Spleen (tissue), 7 donors: Measurements from ENCODE around the gene CREB3L4.

ENCODE experiments used
- CTCF ChIP-seq, 11 experiments: fragments of 200-600 bp in 7 of 11; fragments of 450-650 bp in 4 of 11; sonication (generic) in 4 of 11; IDR thresholded peaks in 8 of 11; conservative IDR thresholded peaks in 3 of 11; 1 replicate in 7 of 11; 2 replicates in 4 of 11; pipeline versions ENCODE4 v1.4.0 to v1.8.0; 2016 to 2021; ENCODE audit warnings: antibody characterized with exemption in 11 of 11, inconsistent platforms in 4 of 11, mild to moderate bottlenecking in 1 of 11
- POLR2A ChIP-seq, 3 donors: fragments of 450-650 bp; IDR thresholded peaks; one replicate each; pipeline ENCODE4 v1.5.1; 2017; ENCODE audit warnings: antibody characterized with exemption in 3 of 3, mild to moderate bottlenecking in 1 of 3
- POLR2AphosphoS5 ChIP-seq, 3 donors: sonication (generic); formaldehyde crosslinking; IDR thresholded peaks; one replicate each; pipeline ENCODE4 v1.5.1; 2017; ENCODE audit warnings: antibody characterized with exemption in 3 of 3
- donor health status: DM: no; HTN: no; CAD: no; lungs with moderate emphysema.
- donor health status: DM: no; HTN: no; CAD: no.
- donor health status: DM: no; HTN: no; CAD: no.

DNA sequence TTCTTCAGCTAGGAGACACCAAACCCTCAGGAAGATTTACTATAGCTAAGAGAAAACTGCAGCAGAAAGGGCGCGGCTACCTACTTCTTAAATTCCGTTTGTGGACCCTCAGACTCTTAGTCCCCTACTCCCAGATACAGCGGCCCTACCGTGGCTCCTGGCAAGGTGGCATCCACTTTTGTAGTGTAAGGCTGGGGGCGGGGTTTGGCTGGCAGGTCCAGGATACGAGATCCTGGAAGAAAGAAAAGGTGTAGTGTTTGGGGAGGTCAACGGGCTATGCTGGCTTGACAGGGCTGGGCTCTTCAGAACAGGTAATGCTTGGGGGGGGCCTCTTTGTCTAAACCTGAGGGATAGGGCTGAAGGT is 280 bp downstream of the CREB3L4 start:
- TF ChIP-seq POLR2AphosphoS5 (IDR thresholded peaks at IDR 0.05) = no peak
- no peak for TF ChIP-seq CTCF (IDR thresholded peaks at IDR 0.05 in 8 of 11, conservative IDR thresholded peaks at IDR 0.05 in 3 of 11)
- TF ChIP-seq POLR2A (IDR thresholded peaks at IDR 0.05) = no peak
